ENCODE data around the gene SERP2. TPM values are rescaled to one million over a fixed set of nuclear protein-coding genes. Genes with fewer than 3 reads are reported as not detected.

The SERP2 gene
- total and polyA plus RNA-seq, 4 donors, result 3.4 to 13.4 (median 8.3) TPM

- intact Hi-C loops (cut with DNase I), result no loop called here
- DNase-seq, result no peak
- Histone ChIP-seq H3K9me3 (ENCODE audit: control insufficient read depth, low read length) (no peaks in the 10 kb centered on the region), H3K4me1 (ENCODE audit: control insufficient read depth in 1 of 2, insufficient read depth in 2 of 2, low read length in 2 of 2) (no peaks in the 10 kb centered on the region), H3K27me3 (ENCODE audit: control insufficient read depth in 1 of 2, insufficient read depth in 2 of 2, low read length in 1 of 2) (peaks cover 0 to 2% of the 10 kb centered on the region in 2 donors), H3K4me3 (ENCODE audit: low read length in 2 of 2) (no peak overlapping the region), H3K27ac (ENCODE audit: low read depth in 1 of 2, low read length in 2 of 2) (no peak overlapping the region), H3K36me3 (ENCODE audit: control insufficient read depth in 1 of 2, insufficient read depth in 2 of 2, low read length in 1 of 2) (no peaks in the 10 kb centered on the region)
- no peak for ATAC-seq (ENCODE audit: low FRiP score)
- 96% methylated on average over 4 of the region's 4 CpGs for WGBS, 2 donors
These were observed 36.7 kb upstream of the SERP2 start for GRCh38 chr13:44336934-44337333.

- Histone ChIP-seq H3K4me3 (ENCODE audit: low read length in 2 of 2) (no peak overlapping the region), H3K27me3 (ENCODE audit: control insufficient read depth in 1 of 2, insufficient read depth in 2 of 2, low read length in 1 of 2) (peaks cover 0 to 2% of the 10 kb centered on the region in 2 donors), H3K9me3 (ENCODE audit: control insufficient read depth, low read length) (no peaks in the 10 kb centered on the region), H3K36me3 (ENCODE audit: control insufficient read depth in 1 of 2, insufficient read depth in 2 of 2, low read length in 1 of 2) (no peaks in the 10 kb centered on the region), H3K27ac (ENCODE audit: low read depth in 1 of 2, low read length in 2 of 2) (no peak overlapping the region), H3K4me1 (ENCODE audit: control insufficient read depth in 1 of 2, insufficient read depth in 2 of 2, low read length in 2 of 2) (no peaks in the 10 kb centered on the region)
- DNase-seq, result no peak
- intact Hi-C loops (cut with DNase I), result no loop called here
- 92 to 97% methylated on average over 4 of the region's 4 CpGs for WGBS, 2 donors
- ATAC-seq (ENCODE audit: low FRiP score), result no peak
These were observed 36.0 kb upstream of the SERP2 start for GRCh38 chr13:44337581-44337980.

GRCh38 chr13:44340508-44340907 lies 33.1 kb upstream of the SERP2 start:
- intact Hi-C loops (cut with DNase I), result no loop called here
- no peaks in the 10 kb centered on the region for H3K36me3 ChIP-seq (ENCODE audit: control insufficient read depth in 1 of 2, insufficient read depth in 2 of 2, low read length in 1 of 2)
- WGBS, 2 donors, result 76 to 78% methylated on average over 2 of the region's 2 CpGs
- no peak overlapping the region for H3K4me3 ChIP-seq (ENCODE audit: low read length in 2 of 2)
- H3K4me1 ChIP-seq (ENCODE audit: control insufficient read depth in 1 of 2, insufficient read depth in 2 of 2, low read length in 2 of 2), result no peaks in the 10 kb centered on the region
- H3K27ac ChIP-seq (ENCODE audit: low read depth in 1 of 2, low read length in 2 of 2), result no peak overlapping the region
- no peak for DNase-seq
- no peaks in the 10 kb centered on the region for H3K9me3 ChIP-seq (ENCODE audit: control insufficient read depth, low read length)
- ATAC-seq (ENCODE audit: low FRiP score), result no peak
- H3K27me3 ChIP-seq (ENCODE audit: control insufficient read depth in 1 of 2, insufficient read depth in 2 of 2, low read length in 1 of 2), result peaks cover 0 to 2% of the 10 kb centered on the region in 2 donors

GRCh38 chr13:44342741-44343140 lies 30.9 kb upstream of the SERP2 start:
- WGBS, 2 donors, result 97 to 99% methylated on average over 1 of the region's 1 CpG
- Histone ChIP-seq H3K36me3 (ENCODE audit: control insufficient read depth in 1 of 2, insufficient read depth in 2 of 2, low read length in 1 of 2) (no peaks in the 10 kb centered on the region), H3K27me3 (ENCODE audit: control insufficient read depth in 1 of 2, insufficient read depth in 2 of 2, low read length in 1 of 2) (peaks cover 0 to 2% of the 10 kb centered on the region in 2 donors), H3K9me3 (ENCODE audit: control insufficient read depth, low read length) (no peaks in the 10 kb centered on the region), H3K4me1 (ENCODE audit: control insufficient read depth in 1 of 2, insufficient read depth in 2 of 2, low read length in 2 of 2) (no peaks in the 10 kb centered on the region), H3K27ac (ENCODE audit: low read depth in 1 of 2, low read length in 2 of 2) (no peak overlapping the region), H3K4me3 (ENCODE audit: low read length in 2 of 2) (no peak overlapping the region)
- DNase-seq (no peak), ATAC-seq (ENCODE audit: low FRiP score) (no peak)
- intact Hi-C loops (cut with DNase I), result no loop called here

- ATAC-seq (ENCODE audit: low FRiP score) (no peak), DNase-seq (no peak)
- intact Hi-C loops (cut with DNase I), result no loop called here
- Histone ChIP-seq H3K9me3 (ENCODE audit: control insufficient read depth, low read length) (no peaks in the 10 kb centered on the region), H3K27me3 (ENCODE audit: control insufficient read depth in 1 of 2, insufficient read depth in 2 of 2, low read length in 1 of 2) (peaks cover 0 to 2% of the 10 kb centered on the region in 2 donors), H3K4me1 (ENCODE audit: control insufficient read depth in 1 of 2, insufficient read depth in 2 of 2, low read length in 2 of 2) (no peaks in the 10 kb centered on the region), H3K36me3 (ENCODE audit: control insufficient read depth in 1 of 2, insufficient read depth in 2 of 2, low read length in 1 of 2) (no peaks in the 10 kb centered on the region), H3K4me3 (ENCODE audit: low read length in 2 of 2) (no peak overlapping the region), H3K27ac (ENCODE audit: low read depth in 1 of 2, low read length in 2 of 2) (no peak overlapping the region)
These were observed 27.1 kb upstream of the SERP2 start for GRCh38 chr13:44346534-44346933.

GRCh38 chr13:44347301-44347700 lies 26.3 kb upstream of the SERP2 start:
- WGBS, 2 donors, result 90 to 97% methylated on average over 2 of the region's 2 CpGs
- no peak for ATAC-seq (ENCODE audit: low FRiP score)
- no peaks in the 10 kb centered on the region for H3K4me1 ChIP-seq (ENCODE audit: control insufficient read depth in 1 of 2, insufficient read depth in 2 of 2, low read length in 2 of 2)
- no peak for DNase-seq
- intact Hi-C loops (cut with DNase I), result no loop called here
- no peak overlapping the region for H3K27ac ChIP-seq (ENCODE audit: low read depth in 1 of 2, low read length in 2 of 2)
- no peak overlapping the region for H3K4me3 ChIP-seq (ENCODE audit: low read length in 2 of 2)
- H3K9me3 ChIP-seq (ENCODE audit: control insufficient read depth, low read length), result no peaks in the 10 kb centered on the region
- H3K36me3 ChIP-seq (ENCODE audit: control insufficient read depth in 1 of 2, insufficient read depth in 2 of 2, low read length in 1 of 2), result no peaks in the 10 kb centered on the region
- H3K27me3 ChIP-seq (ENCODE audit: control insufficient read depth in 1 of 2, insufficient read depth in 2 of 2, low read length in 1 of 2), result no peaks in the 10 kb centered on the region

- no peaks in the 10 kb centered on the region for H3K36me3 ChIP-seq (ENCODE audit: control insufficient read depth in 1 of 2, insufficient read depth in 2 of 2, low read length in 1 of 2)
- H3K4me3 ChIP-seq (ENCODE audit: low read length in 2 of 2), result no peak overlapping the region
- H3K27ac ChIP-seq (ENCODE audit: low read depth in 1 of 2, low read length in 2 of 2), result no peak overlapping the region
- ATAC-seq (ENCODE audit: low FRiP score), result no peak
- no peaks in the 10 kb centered on the region for H3K27me3 ChIP-seq (ENCODE audit: control insufficient read depth in 1 of 2, insufficient read depth in 2 of 2, low read length in 1 of 2)
- intact Hi-C loops (cut with DNase I), result no loop called here
- H3K9me3 ChIP-seq (ENCODE audit: control insufficient read depth, low read length), result no peaks in the 10 kb centered on the region
- DNase-seq, result no peak
- H3K4me1 ChIP-seq (ENCODE audit: control insufficient read depth in 1 of 2, insufficient read depth in 2 of 2, low read length in 2 of 2), result no peaks in the 10 kb centered on the region
- 59 to 61% methylated on average over 3 of the region's 3 CpGs for WGBS, 2 donors
These were observed 25.7 kb upstream of the SERP2 start for GRCh38 chr13:44347949-44348348.

- 85% methylated on average over 9 of the region's 9 CpGs for WGBS, 2 donors
- no peak for DNase-seq
- Histone ChIP-seq H3K4me3 (ENCODE audit: low read length in 2 of 2) (no peak overlapping the region), H3K27ac (ENCODE audit: low read depth in 1 of 2, low read length in 2 of 2) (no peak overlapping the region), H3K36me3 (ENCODE audit: control insufficient read depth in 1 of 2, insufficient read depth in 2 of 2, low read length in 1 of 2) (no peaks in the 10 kb centered on the region), H3K27me3 (ENCODE audit: control insufficient read depth in 1 of 2, insufficient read depth in 2 of 2, low read length in 1 of 2) (no peaks in the 10 kb centered on the region), H3K4me1 (ENCODE audit: control insufficient read depth in 1 of 2, insufficient read depth in 2 of 2, low read length in 2 of 2) (no peaks in the 10 kb centered on the region), H3K9me3 (ENCODE audit: control insufficient read depth, low read length) (no peaks in the 10 kb centered on the region)
- intact Hi-C loops (cut with DNase I), result no loop called here
- ATAC-seq (ENCODE audit: low FRiP score), result no peak
These were observed 22.7 kb upstream of the SERP2 start for GRCh38 chr13:44350775-44351504.

- DNase-seq, result no peak
- Histone ChIP-seq H3K4me1 (ENCODE audit: control insufficient read depth in 1 of 2, insufficient read depth in 2 of 2, low read length in 2 of 2) (no peaks in the 10 kb centered on the region), H3K27me3 (ENCODE audit: control insufficient read depth in 1 of 2, insufficient read depth in 2 of 2, low read length in 1 of 2) (no peaks in the 10 kb centered on the region), H3K9me3 (ENCODE audit: control insufficient read depth, low read length) (no peaks in the 10 kb centered on the region), H3K36me3 (ENCODE audit: control insufficient read depth in 1 of 2, insufficient read depth in 2 of 2, low read length in 1 of 2) (no peaks in the 10 kb centered on the region), H3K27ac (ENCODE audit: low read depth in 1 of 2, low read length in 2 of 2) (no peak overlapping the region), H3K4me3 (ENCODE audit: low read length in 2 of 2) (no peak overlapping the region)
- 95 to 98% methylated on average over 4 of the region's 4 CpGs for WGBS, 2 donors
- intact Hi-C loops (cut with DNase I), result no loop called here
- no peak for ATAC-seq (ENCODE audit: low FRiP score)
These were observed 22.1 kb upstream of the SERP2 start for GRCh38 chr13:44351505-44351854.
